CD4-positive, alpha-beta T cell treated with Interleukin-10 for 1 hour (primary cell): ENCODE measurements around the gene BTF3.
A peak's percentile ranks its signal among the peaks of the same experiment; 100 is the strongest.
"Not testable (repeated sequence)": the region's sequence is repeated elsewhere in the genome, so short reads cannot be mapped to it uniquely, and the experiment has no call there.

Source experiments
- DNase-seq: peaks from one replicate; pipeline ENCODE4 v3.0.0-alpha.2; 2020

BTF3 gene

GRCh38 chr5:73498057-73498992, at the start of gene BTF3:
BTF3 (plus strand) TSS chr5:73498442; CDS start chr5:73498668, 226 bp downstream.
- DNase-seq = peak; percentile 94

DNA sequence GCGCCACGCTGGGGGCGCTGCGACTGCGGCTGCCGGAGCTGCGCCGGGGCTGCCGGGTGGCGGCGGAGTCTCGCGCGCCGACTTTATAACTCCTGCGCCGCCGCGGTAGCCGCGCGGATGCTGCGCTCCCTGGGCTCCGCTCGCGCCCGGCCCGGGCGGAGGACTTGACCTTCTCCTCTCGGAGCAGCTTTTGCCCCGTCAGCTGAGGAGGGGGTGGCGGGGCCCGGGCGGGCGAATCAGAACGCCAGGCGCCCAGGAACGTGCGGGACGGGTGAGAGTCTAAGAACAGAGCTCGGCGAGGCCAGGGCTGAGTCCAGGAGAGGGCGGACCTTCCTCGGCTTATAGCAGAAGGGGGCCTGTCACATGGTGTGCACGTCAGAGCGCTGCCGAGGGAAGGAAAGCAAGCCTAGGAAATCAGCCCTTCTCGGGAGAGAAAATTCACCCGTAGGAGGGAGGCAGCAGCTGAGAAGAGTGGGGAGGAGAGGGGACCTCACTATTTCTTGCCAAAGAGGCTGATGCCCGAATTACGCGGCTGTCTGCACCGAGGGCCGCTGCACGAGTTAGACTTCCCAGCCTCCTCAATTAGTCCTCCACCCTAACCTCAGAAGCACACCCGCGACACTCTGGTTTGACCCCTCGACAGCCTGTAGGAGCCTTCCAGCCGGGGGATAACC, 49.6 kb upstream of the BTF3 start, which contains the start of gene FOXD1:
Gene FOXD1 (minus strand): TSS at position 315 of the 674 bp plus-strand sequence. CDS start 415 bp downstream, outside the sequence.
- peak; percentile 42 for DNase-seq

- DNase-seq = no peak
Observed at GRCh38 chr5:73450137-73450536, 48.1 kb upstream of the BTF3 start.

DNA sequence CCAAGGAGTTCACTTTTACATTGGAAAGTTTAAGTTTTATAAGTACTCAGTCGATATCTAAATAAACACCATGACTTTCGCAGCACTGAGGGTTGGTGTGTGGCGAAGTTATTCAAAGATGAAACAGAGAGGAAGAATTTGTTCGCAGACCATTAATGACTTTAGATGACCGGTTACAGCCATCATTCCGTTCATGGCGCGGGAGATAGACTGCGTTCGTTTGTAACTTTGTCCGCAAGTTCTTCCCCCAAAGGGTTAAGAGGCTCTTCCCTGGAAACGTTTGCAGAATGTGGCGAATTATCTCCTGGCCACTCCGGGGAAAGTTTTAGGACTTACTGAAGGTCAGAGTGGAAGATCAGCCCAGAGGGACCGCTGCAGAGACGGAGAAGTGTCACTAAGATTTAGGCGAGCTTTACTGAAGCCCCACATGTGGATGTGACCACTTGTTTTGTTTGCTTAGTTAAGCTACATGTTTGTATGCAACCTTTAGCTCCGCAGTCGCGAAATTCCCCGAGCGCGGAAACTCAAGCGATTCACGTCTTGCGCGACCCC, 47.5 kb upstream of the BTF3 start:
- DNase-seq = no peak

DNA sequence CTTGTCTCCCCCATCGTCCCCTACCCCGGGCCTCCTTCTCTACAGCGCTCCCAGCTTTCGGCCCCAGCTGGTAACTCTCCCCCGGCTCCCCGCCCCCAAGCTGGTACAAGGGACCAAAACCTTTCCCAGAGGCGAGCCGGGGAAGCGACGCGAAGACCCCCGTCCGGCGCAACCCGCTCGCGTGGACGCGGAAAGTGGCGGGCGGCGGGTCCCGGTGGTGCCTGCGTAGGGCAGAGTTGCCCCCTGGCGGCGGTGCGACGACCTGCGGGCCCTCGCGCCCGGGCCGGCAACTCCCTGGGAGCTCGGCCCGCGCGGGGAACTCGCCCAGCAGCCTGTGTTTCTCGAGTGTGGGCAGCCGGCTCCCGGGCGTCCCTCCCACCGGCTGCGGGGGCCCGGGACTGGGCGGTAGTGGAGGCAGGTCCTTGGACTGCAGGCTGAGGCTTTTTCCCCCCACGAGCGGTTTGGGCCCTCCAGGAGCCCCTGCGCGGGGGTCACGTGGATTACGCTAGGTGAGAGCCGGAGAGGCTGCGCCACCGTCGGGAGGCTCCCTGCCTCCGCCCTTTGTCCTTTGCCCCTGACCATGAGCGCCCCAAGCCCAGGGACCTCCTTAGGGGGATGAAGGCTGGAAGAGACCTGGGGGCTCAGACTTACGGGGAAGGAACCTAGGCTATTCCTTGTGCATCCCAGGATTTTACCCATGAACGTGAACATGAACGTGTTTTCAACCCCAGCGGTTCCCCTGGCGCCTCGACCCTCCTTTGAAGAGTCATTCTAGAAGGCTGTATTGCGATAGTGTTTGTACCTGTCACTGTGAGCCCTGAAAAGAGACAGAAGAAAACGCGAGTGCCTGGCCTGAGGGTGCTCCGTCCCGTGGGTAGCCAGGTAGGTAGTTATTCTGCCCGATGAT, 46.8 kb upstream of the BTF3 start:
- peak; percentile 71 for DNase-seq

GRCh38 chr5:73452215-73452614, 46.0 kb upstream of the BTF3 start:
- no peak for DNase-seq

GRCh38 chr5:73454379-73455036, 43.7 kb upstream of the BTF3 start:
- peak; percentile 60 for DNase-seq

DNA sequence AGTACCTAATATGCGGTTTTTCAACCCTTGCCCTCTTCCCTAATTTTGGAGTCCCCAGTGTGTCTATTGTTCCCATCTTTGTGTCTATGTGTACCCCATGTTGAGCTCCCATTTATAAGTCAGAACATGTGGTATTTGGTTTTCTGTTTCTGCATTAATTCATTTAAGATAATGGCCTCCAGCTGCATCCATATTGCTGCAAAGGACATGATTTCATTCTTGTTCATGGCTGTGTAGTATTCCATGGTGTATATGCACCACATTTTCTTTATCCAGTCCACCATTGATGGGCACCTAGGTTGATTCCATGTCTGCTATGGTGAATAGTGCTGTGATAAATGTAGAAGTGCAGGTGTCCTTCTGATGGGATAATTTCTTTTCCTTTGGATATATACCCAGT, 41.8 kb upstream of the BTF3 start:
- not testable (repeated sequence) for DNase-seq

DNA sequence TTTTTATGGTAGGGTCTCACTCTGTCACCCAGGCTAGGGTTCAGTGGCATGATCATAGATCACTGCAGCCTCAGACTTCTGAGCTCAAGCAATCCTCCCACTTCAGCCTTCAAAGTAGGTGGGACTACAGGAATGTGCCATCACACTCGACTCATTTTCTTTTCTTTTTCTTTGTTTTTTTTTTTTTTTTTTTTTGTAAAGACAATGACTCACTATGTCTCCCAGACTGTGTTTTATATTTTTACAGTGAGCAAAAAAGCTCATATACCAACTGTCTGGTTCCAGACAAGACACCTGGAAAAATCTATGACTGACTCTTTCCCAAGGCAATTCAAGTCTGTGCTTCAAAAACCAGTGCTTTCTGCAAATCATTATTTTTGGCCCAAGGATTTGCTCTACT, 38.9 kb upstream of the BTF3 start:
- no peak for DNase-seq

GRCh38 chr5:73460133-73460532, 38.1 kb upstream of the BTF3 start:
- DNase-seq = no peak

DNA sequence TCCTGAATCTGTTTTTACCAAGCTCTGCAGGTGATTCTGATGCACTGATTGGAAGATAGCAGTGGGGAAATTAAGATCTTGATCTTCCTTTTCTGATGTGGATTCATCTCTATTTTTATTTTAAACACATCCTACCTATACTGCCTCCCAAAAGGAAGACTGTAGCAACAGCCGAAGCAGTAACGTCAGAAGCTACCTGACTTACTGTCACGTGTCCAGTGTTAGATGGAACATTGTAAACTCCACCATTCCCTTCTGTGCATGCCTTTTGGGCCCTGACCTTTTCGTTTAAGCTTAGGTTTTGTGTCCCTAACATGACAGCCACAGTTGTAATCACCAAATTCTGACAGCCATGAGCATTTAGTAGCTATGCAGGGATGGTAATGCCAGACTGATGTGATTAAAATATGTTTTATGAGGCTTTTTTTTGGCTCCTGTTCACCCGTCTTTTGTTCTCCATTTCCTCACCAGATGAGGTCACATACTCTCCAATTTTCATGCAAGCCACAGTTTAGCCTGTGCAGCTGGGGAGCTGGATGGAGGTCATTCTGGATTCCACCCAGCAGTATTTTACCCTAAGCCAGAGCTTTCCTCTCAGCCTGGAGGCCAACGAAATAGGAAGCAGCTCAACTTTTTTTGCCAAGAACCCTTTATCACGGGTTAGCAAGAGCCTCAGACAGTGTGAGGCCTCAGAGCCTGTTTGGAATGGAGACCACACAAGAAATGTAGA, 34.1 kb upstream of the BTF3 start:
- no peak for DNase-seq

GRCh38 chr5:73468638-73469037, 29.6 kb upstream of the BTF3 start:
- DNase-seq = not testable (repeated sequence)

GRCh38 chr5:73469878-73470277, 28.4 kb upstream of the BTF3 start:
- no peak for DNase-seq

DNA sequence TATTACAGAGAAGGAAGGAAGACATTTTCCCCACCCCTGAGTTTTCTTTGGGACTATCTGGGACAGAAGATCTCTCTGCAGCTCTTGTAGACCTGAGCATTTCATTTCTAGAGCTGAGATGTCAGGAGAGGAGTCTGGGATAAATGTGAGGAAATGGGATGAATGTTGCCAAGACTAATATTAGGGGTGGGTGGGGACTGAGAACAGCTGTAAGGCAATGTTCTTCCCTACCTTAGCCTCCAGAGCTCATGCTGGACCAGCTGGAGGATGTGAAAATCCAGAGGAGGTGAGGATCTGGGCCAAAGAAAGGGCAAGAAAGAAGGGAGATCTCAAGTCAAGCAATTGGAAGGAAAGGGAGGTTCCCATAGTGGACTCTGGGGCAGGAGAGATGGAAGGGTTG, 26.6 kb upstream of the BTF3 start:
- no peak for DNase-seq

- DNase-seq = no peak
Observed at GRCh38 chr5:73472116-73472515, 26.1 kb upstream of the BTF3 start.

DNA sequence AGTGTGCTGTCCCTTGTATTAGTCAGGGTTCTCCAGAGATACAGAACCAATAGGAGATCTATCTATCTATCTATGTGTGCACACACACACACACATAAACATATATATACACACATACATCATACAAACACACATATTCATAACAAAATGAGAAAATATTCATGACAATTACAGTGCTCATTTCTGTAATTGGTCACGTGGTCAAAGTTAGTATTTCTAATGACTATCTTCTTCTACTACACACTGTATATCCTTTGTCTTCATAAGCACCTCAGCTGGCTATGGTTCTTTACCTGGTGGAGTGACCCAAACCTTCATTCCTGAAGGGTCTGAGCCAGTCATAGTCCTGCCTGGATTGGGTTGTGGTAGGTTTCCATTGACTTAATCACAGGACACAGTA, 17.7 kb upstream of the BTF3 start:
- no peak for DNase-seq

DNA sequence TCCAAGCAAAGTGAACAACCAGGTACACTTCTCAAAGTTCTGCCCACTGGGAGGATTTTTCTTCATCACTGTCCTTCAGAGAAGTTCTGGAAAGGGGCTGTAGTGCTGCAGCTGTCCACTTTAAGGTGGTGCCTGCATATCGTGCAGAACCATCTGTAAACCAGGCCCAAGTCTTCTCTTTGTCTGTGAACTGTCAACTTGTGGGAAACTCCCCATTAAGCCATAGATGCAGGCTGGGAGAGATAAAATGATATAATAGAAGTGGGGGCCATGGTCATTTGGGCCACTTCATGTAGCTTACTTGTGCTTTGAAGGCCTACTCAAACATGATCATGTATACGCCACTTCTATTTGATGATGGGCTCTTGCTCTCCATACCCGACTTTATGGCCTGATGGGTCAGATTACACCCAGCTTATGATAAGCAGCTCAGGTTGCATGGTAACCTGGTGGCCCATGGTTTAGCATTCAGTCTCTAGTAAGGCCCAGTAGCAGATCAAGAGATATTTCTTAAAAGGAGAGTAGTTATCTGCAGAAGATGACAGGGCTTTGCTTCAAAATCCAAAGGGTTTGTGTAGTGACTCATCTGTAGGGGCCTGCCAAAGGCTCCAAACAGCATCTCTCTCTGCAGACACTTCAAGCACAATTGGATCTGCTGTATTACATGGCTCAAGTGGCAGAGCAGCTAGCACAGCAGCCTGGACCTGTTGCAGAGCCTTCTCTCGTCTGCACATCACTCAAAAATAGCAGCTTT, 15.7 kb upstream of the BTF3 start:
- no peak for DNase-seq

GRCh38 chr5:73483676-73484075, 14.6 kb upstream of the BTF3 start:
- no peak for DNase-seq

GRCh38 chr5:73484511-73484910, 13.7 kb upstream of the BTF3 start:
- no peak for DNase-seq

GRCh38 chr5:73485715-73486114, 12.5 kb upstream of the BTF3 start:
- no peak for DNase-seq
